WTC11 (cell line): ENCODE results near the gene BASP1. TPM values are rescaled to one million over a fixed set of nuclear protein-coding genes. Genes with fewer than 3 reads are reported as not detected.

ENCODE experiments used
- ATAC-seq: fragments of 200-7000 bp; cut with Tn5 transposase; 2 replicates; pipeline ENCODE4 v1.10.0; 2021; ENCODE audit warnings: mild to moderate bottlenecking, moderate library complexity
- CTCF ChIA-PET: fragments of 300-600 bp; sonication (Branson Sonifier 250); formaldehyde crosslinking; loops from one replicate; lab custom pipeline; 2021; ENCODE audit warnings: antibody characterized with exemption; lab: Charles Lee
- POLR2A ChIA-PET: fragments of 350-600 bp; sonication (Branson Sonifier 250); formaldehyde crosslinking; loops from one replicate; lab custom pipeline; 2021; ENCODE audit warnings: antibody characterized with exemption; lab: Charles Lee
- DNase-seq: peaks from one replicate; pipeline ENCODE4 v3.0.0; 2021; ENCODE audit warnings: low spot score
- H3K27ac Mint-ChIP-seq: 2 replicates; pipeline ENCODE4 v1.8.0; 2021; ENCODE audit warnings: mixed read lengths
- H3K27me3 Mint-ChIP-seq: 2 replicates; pipeline ENCODE4 v1.8.0; 2021; ENCODE audit warnings: low read depth, mild to moderate bottlenecking, moderate library complexity, mixed read lengths
- H3K36me3 Mint-ChIP-seq: 2 replicates; pipeline ENCODE4 v1.8.0; 2021; ENCODE audit warnings: mixed read lengths
- H3K4me1 Mint-ChIP-seq: 2 replicates; pipeline ENCODE4 v1.8.0; 2022; ENCODE audit warnings: mixed read lengths
- H3K4me3 Mint-ChIP-seq: 2 replicates; pipeline ENCODE4 v1.8.0; 2021; ENCODE audit warnings: mild to moderate bottlenecking, moderate library complexity, mixed read lengths
- H3K9me3 Mint-ChIP-seq: 2 replicates; pipeline ENCODE4 v1.8.0; 2021; ENCODE audit warnings: mixed read lengths
- CBFB ChIP-seq: sonication (generic); formaldehyde crosslinking; IDR thresholded peaks from 2 replicates; pipeline ENCODE4 v1.8.1; 2022; ENCODE audit warnings: mild to moderate bottlenecking, low read depth, missing genetic modification reagents
- EMX1 ChIP-seq: fragments of 250-450 bp; sonication (Bioruptor Pico); IDR thresholded peaks from 2 replicates; pipeline ENCODE4 v1.8.0; 2021; ENCODE audit warnings: mild to moderate bottlenecking
- ESRRA ChIP-seq: sonication (generic); formaldehyde crosslinking; IDR thresholded peaks from 2 replicates; pipeline ENCODE4 v1.8.1; 2022; ENCODE audit warnings: mild to moderate bottlenecking, missing genetic modification reagents, borderline replicate concordance
- FOXJ3 ChIP-seq: sonication (generic); formaldehyde crosslinking; IDR thresholded peaks from 2 replicates; pipeline ENCODE4 v1.9.0; 2021; ENCODE audit warnings: missing genetic modification reagents, mild to moderate bottlenecking, borderline replicate concordance
- FOXP1 ChIP-seq: sonication (generic); formaldehyde crosslinking; IDR thresholded peaks from 2 replicates; pipeline ENCODE4 v1.8.0; 2022; ENCODE audit warnings: missing genetic modification reagents, mild to moderate bottlenecking, moderate library complexity, borderline replicate concordance
- GTF2I ChIP-seq: fragments of 250-450 bp; sonication (Bioruptor Pico); conservative IDR thresholded peaks from 2 replicates; pipeline ENCODE4 v1.4.0; 2021; ENCODE audit warnings: mild to moderate bottlenecking
- HMGA2 ChIP-seq: fragments of 250-450 bp; sonication (Bioruptor Pico); IDR thresholded peaks from 2 replicates; pipeline ENCODE4 v1.4.0; 2021; ENCODE audit warnings: mild to moderate bottlenecking, moderate library complexity
- JAZF1 ChIP-seq: fragments of 250-450 bp; sonication (Bioruptor Pico); IDR thresholded peaks from 2 replicates; pipeline ENCODE4 v1.9.0; 2021; ENCODE audit warnings: moderate library complexity, mild to moderate bottlenecking, inconsistent platforms
- JUN ChIP-seq: sonication (generic); formaldehyde crosslinking; IDR thresholded peaks from 2 replicates; pipeline ENCODE4 v1.8.0; 2023; ENCODE audit warnings: mild to moderate bottlenecking, missing genetic modification reagents
- RORB ChIP-seq: fragments of 250-450 bp; sonication (Bioruptor Pico); IDR thresholded peaks from 2 replicates; pipeline ENCODE4 v1.9.0; 2021; ENCODE audit warnings: mild to moderate bottlenecking
- SMAD3 ChIP-seq: sonication (generic); formaldehyde crosslinking; IDR thresholded peaks from 2 replicates; pipeline ENCODE4 v1.8.0; 2022; ENCODE audit warnings: missing genetic modification reagents, mild to moderate bottlenecking, borderline replicate concordance
- TP53 ChIP-seq: sonication (generic); formaldehyde crosslinking; IDR thresholded peaks from 2 replicates; pipeline ENCODE4 v1.8.1; 2023; ENCODE audit warnings: mild to moderate bottlenecking, missing genetic modification reagents
- total RNA-seq: library from RNA; stranded (reverse); gene quantifications from 3 replicates; pipeline ENCODE4 v1.2.3, GENCODE V29; 2021
- TF ChIP-seq, protein P1 (sequence below): sonication (generic); formaldehyde crosslinking; IDR thresholded peaks from 2 replicates; pipeline ENCODE4 v1.8.0; 2022; ENCODE audit warnings: mild to moderate bottlenecking, missing genetic modification reagents
- TF ChIP-seq, protein P2 (sequence below): sonication (generic); formaldehyde crosslinking; IDR thresholded peaks from 2 replicates; pipeline ENCODE4 v1.8.1; 2022; ENCODE audit warnings: low read depth, missing genetic modification reagents, borderline replicate concordance
- TF ChIP-seq, protein P3 (sequence below): sonication (generic); formaldehyde crosslinking; IDR thresholded peaks from 2 replicates; pipeline ENCODE4 v1.8.0; 2022; ENCODE audit warnings: mild to moderate bottlenecking, missing genetic modification reagents
- TF ChIP-seq, protein P4 (sequence below): sonication (generic); formaldehyde crosslinking; conservative IDR thresholded peaks from 2 replicates; pipeline ENCODE4 v1.8.1; 2022; ENCODE audit warnings: mild to moderate bottlenecking, missing genetic modification reagents
- TF ChIP-seq, protein P5 (sequence below): sonication (generic); formaldehyde crosslinking; IDR thresholded peaks from 2 replicates; pipeline ENCODE4 v1.8.1; 2022; ENCODE audit warnings: low read depth, mild to moderate bottlenecking, moderate library complexity, missing genetic modification reagents, borderline replicate concordance
- TF ChIP-seq, protein P6 (sequence below): fragments of 250-450 bp; sonication (Bioruptor Pico); IDR thresholded peaks from 2 replicates; pipeline ENCODE4 v1.8.0; 2021; ENCODE audit warnings: mild to moderate bottlenecking

Gene BASP1
- total RNA-seq, 1 experiment from 2014 or later: 108 TPM

DNA sequence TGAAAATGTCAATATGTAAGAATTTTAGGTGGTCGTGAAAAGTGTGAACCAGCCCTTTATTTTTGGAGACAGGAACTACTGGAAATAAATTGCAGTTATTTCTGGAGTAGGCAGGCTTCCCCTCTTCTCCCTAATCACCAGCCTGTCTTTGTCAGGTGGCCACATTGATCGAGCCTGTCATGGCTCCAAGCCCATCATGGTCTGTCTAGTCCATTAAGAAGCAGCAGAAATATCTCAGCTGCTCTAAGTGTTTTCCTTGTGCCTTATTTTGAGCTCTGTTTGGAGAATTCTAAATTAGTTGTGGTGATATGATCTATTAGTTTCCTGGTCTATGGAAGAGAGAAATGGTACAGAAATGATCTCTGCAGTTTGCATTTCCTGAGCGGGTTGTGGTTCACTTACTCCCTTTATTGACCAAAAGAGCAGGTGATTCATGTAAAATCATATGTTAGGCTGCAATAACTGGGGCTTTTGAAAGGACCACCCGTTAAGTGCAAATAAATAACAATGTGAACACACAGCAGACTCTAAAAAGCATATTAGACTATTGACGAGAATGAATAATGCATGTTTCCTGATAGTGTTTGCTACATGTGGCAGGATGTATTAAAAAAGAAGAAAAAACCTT, 42.3 kb downstream of the BASP1 start:
- TF ChIP-seq JUN (no peak), ESRRA (CRISPR knock-in tag) (no peak)
- TF ChIP-seq, protein P1, sequence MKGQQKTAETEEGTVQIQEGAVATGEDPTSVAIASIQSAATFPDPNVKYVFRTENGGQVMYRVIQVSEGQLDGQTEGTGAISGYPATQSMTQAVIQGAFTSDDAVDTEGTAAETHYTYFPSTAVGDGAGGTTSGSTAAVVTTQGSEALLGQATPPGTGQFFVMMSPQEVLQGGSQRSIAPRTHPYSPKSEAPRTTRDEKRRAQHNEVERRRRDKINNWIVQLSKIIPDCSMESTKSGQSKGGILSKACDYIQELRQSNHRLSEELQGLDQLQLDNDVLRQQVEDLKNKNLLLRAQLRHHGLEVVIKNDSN (CRISPR knock-in tag): no peak
- TF ChIP-seq, all 79 proteins: peak for 0
- Mint-ChIP-seq H3K4me3 (no peak overlapping the region), H3K9me3 (peaks cover 16% of the 10 kb centered on the region), H3K4me1 (peaks cover 67% of the 10 kb centered on the region), H3K27me3 (no peaks in the 10 kb centered on the region), H3K27ac (peak overlapping the region; percentile 1; the same call in 1 of the 2 replicates), H3K36me3 (peaks cover 46% of the 10 kb centered on the region)
- ATAC-seq (no peak), DNase-seq (no peak)
- POLR2A ChIA-PET: no interaction called here
- CTCF ChIA-PET: no interaction called here

DNA sequence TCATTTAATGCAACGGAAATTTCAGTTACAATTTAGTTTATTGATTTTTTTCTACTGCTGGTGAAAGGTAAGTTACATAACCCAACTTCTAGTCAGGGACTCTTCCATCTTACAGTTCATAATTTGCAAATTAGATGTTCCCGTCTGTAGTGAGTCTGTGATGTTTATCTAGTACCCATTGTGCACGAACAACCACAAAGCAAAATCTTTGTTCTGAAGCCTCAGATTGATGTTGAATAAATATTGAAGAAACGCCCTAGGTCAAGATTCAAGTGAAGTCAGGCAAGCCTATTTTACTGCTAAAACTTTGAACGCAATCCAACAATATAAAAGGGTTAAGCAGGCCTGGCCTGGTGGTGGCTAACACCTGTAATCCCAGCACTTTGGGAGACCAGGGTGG, 43.1 kb downstream of the BASP1 start:
- TF ChIP-seq EMX1 (CRISPR knock-in tag): no peak
- TF ChIP-seq SMAD3: no peak
- TF ChIP-seq TP53 (CRISPR knock-in tag): no peak
- TF ChIP-seq GTF2I (CRISPR knock-in tag): no peak
- TF ChIP-seq, protein P2, sequence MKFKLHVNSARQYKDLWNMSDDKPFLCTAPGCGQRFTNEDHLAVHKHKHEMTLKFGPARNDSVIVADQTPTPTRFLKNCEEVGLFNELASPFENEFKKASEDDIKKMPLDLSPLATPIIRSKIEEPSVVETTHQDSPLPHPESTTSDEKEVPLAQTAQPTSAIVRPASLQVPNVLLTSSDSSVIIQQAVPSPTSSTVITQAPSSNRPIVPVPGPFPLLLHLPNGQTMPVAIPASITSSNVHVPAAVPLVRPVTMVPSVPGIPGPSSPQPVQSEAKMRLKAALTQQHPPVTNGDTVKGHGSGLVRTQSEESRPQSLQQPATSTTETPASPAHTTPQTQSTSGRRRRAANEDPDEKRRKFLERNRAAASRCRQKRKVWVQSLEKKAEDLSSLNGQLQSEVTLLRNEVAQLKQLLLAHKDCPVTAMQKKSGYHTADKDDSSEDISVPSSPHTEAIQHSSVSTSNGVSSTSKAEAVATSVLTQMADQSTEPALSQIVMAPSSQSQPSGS (CRISPR knock-in tag): no peak
- TF ChIP-seq FOXP1 (CRISPR knock-in tag): no peak
- TF ChIP-seq, protein P3, sequence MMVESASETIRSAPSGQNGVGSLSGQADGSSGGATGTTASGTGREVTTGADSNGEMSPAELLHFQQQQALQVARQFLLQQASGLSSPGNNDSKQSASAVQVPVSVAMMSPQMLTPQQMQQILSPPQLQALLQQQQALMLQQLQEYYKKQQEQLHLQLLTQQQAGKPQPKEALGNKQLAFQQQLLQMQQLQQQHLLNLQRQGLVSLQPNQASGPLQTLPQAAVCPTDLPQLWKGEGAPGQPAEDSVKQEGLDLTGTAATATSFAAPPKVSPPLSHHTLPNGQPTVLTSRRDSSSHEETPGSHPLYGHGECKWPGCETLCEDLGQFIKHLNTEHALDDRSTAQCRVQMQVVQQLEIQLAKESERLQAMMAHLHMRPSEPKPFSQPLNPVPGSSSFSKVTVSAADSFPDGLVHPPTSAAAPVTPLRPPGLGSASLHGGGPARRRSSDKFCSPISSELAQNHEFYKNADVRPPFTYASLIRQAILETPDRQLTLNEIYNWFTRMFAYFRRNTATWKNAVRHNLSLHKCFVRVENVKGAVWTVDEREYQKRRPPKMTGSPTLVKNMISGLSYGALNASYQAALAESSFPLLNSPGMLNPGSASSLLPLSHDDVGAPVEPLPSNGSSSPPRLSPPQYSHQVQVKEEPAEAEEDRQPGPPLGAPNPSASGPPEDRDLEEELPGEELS (CRISPR knock-in tag): no peak
- no peak for TF ChIP-seq HMGA2
- TF ChIP-seq, protein P4, sequence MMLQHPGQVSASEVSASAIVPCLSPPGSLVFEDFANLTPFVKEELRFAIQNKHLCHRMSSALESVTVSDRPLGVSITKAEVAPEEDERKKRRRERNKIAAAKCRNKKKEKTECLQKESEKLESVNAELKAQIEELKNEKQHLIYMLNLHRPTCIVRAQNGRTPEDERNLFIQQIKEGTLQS: no peak
- TF ChIP-seq CBFB (CRISPR knock-in tag): no peak
- TF ChIP-seq RORB (CRISPR knock-in tag): no peak
- TF ChIP-seq, protein P5, sequence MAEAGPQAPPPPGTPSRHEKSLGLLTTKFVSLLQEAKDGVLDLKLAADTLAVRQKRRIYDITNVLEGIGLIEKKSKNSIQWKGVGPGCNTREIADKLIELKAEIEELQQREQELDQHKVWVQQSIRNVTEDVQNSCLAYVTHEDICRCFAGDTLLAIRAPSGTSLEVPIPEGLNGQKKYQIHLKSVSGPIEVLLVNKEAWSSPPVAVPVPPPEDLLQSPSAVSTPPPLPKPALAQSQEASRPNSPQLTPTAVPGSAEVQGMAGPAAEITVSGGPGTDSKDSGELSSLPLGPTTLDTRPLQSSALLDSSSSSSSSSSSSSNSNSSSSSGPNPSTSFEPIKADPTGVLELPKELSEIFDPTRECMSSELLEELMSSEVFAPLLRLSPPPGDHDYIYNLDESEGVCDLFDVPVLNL (CRISPR knock-in tag): no peak
- TF ChIP-seq, protein P6, sequence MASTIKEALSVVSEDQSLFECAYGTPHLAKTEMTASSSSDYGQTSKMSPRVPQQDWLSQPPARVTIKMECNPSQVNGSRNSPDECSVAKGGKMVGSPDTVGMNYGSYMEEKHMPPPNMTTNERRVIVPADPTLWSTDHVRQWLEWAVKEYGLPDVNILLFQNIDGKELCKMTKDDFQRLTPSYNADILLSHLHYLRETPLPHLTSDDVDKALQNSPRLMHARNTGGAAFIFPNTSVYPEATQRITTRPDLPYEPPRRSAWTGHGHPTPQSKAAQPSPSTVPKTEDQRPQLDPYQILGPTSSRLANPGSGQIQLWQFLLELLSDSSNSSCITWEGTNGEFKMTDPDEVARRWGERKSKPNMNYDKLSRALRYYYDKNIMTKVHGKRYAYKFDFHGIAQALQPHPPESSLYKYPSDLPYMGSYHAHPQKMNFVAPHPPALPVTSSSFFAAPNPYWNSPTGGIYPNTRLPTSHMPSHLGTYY (CRISPR knock-in tag): no peak
- no peak for TF ChIP-seq JAZF1
- no peak for TF ChIP-seq FOXJ3 (CRISPR knock-in tag)
- Mint-ChIP-seq H3K4me1 (peaks cover 68% of the 10 kb centered on the region), H3K4me3 (no peak overlapping the region), H3K36me3 (peaks cover 42% of the 10 kb centered on the region), H3K27ac (no peak overlapping the region), H3K27me3 (no peaks in the 10 kb centered on the region), H3K9me3 (peaks cover 16% of the 10 kb centered on the region)
- CTCF ChIA-PET: interaction anchor here (0.7 kb wide), 1 partner anchor 44 kb away, joined by 4 read pairs; no protein-coding TSS in a partner anchor
- DNase-seq (no peak), ATAC-seq (peak; percentile 38)
- POLR2A ChIA-PET: no interaction called here
